ENCODE data around the gene HTR2B. TPM values are rescaled to one million over a fixed set of nuclear protein-coding genes. Genes with fewer than 3 reads are reported as not detected.
"Not testable (repeated sequence)": the region's sequence is repeated elsewhere in the genome, so short reads cannot be mapped to it uniquely, and the experiment has no call there.

The HTR2B gene
- total RNA-seq, 1 experiment from 2014 or later, result 0.32 TPM

DNA sequence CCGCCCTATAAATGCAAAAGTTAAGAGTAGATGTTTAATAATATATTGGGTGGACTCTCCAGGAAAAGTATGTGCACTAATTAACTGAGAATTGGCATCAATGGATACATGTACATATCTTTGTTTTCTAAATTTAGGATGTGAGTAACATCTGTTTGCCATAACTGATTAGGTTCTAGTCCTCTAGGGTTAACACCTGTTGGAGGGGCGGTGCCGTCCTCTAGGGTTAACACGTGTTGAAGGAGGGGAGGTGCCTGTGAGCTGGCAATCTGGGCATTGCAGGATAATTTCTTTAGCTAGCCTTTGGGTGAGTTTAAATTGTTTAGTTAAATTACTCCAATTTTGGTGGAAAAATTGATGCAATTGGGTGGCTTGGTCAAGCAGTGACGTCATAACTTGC lies 30.9 kb downstream of the HTR2B start:
- Histone ChIP-seq H3K4me1 (peaks cover 3% of the 10 kb centered on the region; the same call in 1 of the 2 replicates), H3K36me3 (peaks cover 87% of the 10 kb centered on the region), H3K4me3 (no peak overlapping the region), H3K27ac (no peak overlapping the region), H3K27me3 (no peaks in the 10 kb centered on the region), H3K9me3 (replicated peaks) (no peaks in the 10 kb centered on the region)
- peak; percentile 27 to 31 for DNase-seq

DNA sequence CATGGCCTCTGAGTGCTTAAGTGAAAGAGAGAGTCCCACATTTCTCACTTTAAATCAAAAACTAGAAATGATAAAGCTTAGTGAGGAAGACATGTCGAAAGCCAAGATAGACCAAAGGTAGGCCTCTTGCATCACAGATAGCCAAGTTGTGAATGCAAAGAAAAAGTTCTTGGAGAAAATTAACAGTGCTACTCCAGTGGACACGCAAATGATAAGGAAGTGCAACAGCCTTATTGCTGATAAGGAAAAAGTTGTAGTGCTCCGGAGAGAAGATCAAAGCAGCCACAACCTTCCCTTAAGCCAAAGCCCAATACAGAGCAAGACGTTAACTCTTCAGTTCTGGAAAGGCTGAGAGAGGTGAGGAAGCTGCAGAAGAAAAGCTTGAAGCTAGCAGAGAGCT lies 36.1 kb downstream of the HTR2B start:
- no peak for DNase-seq
- Histone ChIP-seq H3K4me3 (no peak overlapping the region), H3K27me3 (no peaks in the 10 kb centered on the region), H3K27ac (no peak overlapping the region), H3K4me1 (peaks cover 2% of the 10 kb centered on the region; the same call in 1 of the 2 replicates), H3K36me3 (peaks cover 93% of the 10 kb centered on the region), H3K9me3 (replicated peaks) (no peaks in the 10 kb centered on the region)

DNA sequence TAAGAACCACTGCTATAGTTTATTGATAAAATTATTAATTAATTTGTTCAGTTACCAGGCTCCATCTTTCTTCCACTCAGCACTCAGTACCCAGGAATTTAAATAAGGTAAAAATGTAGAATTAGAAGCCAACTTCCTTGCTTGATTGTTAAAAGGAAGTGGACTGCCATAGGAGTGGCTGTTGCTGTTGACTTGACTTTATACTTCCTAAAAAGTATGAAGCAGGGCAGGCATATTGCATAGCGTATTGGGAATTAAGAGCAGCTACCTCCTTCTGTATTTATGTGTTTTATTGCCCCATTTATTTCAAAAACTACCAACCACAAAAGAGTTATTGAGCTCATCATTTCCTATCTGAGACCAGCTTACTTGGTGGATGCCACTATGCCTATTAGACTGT lies 40.3 kb downstream of the HTR2B start:
- Histone ChIP-seq H3K27me3 (no peaks in the 10 kb centered on the region), H3K4me1 (no peaks in the 10 kb centered on the region), H3K27ac (no peak overlapping the region), H3K4me3 (no peak overlapping the region), H3K9me3 (replicated peaks) (no peaks in the 10 kb centered on the region), H3K36me3 (peaks cover 95% of the 10 kb centered on the region)
- DNase-seq, result no peak

DNA sequence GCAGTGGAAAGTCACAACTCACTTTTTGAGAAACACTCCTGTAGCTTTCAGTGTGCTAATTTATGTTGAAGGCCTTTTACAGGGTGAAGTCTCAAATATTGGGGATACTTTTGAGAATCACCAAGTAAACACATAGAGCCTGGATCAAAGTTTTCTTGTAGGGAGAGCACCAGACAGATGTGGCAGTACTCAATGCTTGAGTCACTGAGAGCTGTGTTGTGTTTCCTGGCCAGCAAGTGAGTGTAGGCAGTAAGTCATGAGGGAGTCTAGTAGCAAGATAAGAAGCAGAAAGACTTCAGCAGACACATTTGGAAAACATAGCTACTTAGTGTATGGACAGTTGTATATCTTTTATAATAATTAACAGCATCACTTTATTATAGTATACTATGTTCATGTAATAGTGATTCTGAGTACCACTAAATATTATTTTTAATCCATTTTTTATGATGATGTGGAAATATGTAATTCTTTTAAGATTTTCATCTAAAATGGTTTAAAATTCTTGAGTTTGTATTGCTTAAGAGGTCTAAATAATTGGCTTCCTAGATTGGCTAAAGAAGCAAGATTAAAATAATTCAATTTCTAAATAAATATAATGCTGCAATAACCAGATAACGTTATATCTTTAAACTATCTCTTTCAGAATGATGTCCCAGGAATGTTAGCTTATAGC lies 55.3 kb downstream of the HTR2B start:
- H3K9me3 ChIP-seq (replicated peaks), result no peaks in the 10 kb centered on the region
- H3K4me1 ChIP-seq, result no peaks in the 10 kb centered on the region
- H3K27ac ChIP-seq, result no peak overlapping the region
- DNase-seq, result no peak
- H3K27me3 ChIP-seq, result no peaks in the 10 kb centered on the region
- H3K4me3 ChIP-seq, result no peak overlapping the region
- peaks cover 86% of the 10 kb centered on the region for H3K36me3 ChIP-seq

GRCh38 chr2:231068525-231069222 lies 56.2 kb downstream of the HTR2B start:
- no peaks in the 10 kb centered on the region for H3K4me1 ChIP-seq
- H3K27me3 ChIP-seq, result no peaks in the 10 kb centered on the region
- H3K9me3 ChIP-seq (replicated peaks), result no peaks in the 10 kb centered on the region
- H3K36me3 ChIP-seq, result peaks cover 86% of the 10 kb centered on the region
- H3K4me3 ChIP-seq, result no peak overlapping the region
- no peak overlapping the region for H3K27ac ChIP-seq
- no peak for DNase-seq

DNA sequence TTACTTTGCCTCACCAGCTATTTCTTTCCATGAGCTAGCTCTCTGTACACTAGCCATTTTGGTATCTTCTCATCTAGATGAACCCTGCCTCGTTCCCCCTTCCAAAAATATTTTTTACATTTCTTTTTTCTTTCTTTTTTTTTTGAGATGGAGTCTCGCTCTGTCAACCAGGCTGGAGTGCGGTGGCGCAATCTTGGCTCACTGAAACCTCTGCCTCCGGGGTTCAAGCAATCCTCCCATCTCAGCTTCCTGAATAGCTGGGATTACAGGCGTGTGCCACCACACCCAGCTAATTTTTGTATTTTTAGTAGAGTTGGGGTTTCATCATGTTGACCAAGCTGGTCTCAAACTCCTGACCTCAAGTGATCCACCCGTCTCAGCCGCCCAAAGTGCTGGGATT lies 57.3 kb downstream of the HTR2B start:
- H3K4me3 ChIP-seq; H3K9me3 ChIP-seq (replicated peaks); DNase-seq; H3K27ac ChIP-seq; H3K4me1 ChIP-seq; H3K27me3 ChIP-seq: not testable (repeated sequence)
- H3K36me3 ChIP-seq, result peaks cover 88% of the 10 kb centered on the region

GRCh38 chr2:231065966-231066365 lies 58.9 kb downstream of the HTR2B start:
- no peaks in the 10 kb centered on the region for H3K9me3 ChIP-seq (replicated peaks)
- H3K27ac ChIP-seq, result no peak overlapping the region
- no peaks in the 10 kb centered on the region for H3K27me3 ChIP-seq
- H3K36me3 ChIP-seq, result peaks cover 89% of the 10 kb centered on the region
- H3K4me1 ChIP-seq, result no peaks in the 10 kb centered on the region
- DNase-seq, result no peak
- no peak overlapping the region for H3K4me3 ChIP-seq

- DNase-seq, result no peak
- H3K36me3 ChIP-seq, result peaks cover 73% of the 10 kb centered on the region
- no peak overlapping the region for H3K4me3 ChIP-seq
- no peak overlapping the region for H3K27ac ChIP-seq
- H3K27me3 ChIP-seq, result no peaks in the 10 kb centered on the region
- peaks cover 7% of the 10 kb centered on the region for H3K4me1 ChIP-seq
- no peaks in the 10 kb centered on the region for H3K9me3 ChIP-seq (replicated peaks)
Measured at GRCh38 chr2:231063347-231063746, 61.5 kb downstream of the HTR2B start.

DNA sequence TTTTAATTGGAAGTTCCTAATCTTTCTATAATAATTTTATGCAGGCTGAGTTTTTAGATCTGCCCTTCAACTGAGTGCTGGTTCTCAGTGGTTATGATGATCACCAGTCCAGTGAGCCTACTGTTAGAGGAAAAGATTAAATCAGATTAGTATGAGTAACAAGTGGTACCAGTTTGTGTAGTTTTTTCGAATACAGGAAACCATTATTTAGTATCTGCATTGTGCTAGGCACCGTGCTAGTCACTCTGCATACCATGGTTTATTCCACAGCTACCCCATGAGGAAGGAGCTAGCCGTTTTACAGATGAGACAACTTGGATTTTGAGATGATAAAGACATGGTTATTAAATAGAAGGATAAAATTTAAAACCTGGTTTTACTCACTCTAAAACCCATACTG lies 62.1 kb downstream of the HTR2B start:
- Histone ChIP-seq H3K27ac (no peak overlapping the region), H3K9me3 (replicated peaks) (no peaks in the 10 kb centered on the region), H3K36me3 (peaks cover 70% of the 10 kb centered on the region), H3K4me3 (no peak overlapping the region), H3K4me1 (peaks cover 9% of the 10 kb centered on the region), H3K27me3 (no peaks in the 10 kb centered on the region)
- no peak for DNase-seq

- Histone ChIP-seq H3K4me1 (peaks cover 9% of the 10 kb centered on the region), H3K36me3 (peaks cover 44% of the 10 kb centered on the region), H3K4me3 (no peak overlapping the region), H3K27ac (no peak overlapping the region), H3K27me3 (no peaks in the 10 kb centered on the region), H3K9me3 (replicated peaks) (no peaks in the 10 kb centered on the region)
- DNase-seq, result no peak
Measured at GRCh38 chr2:231059756-231060155, 65.1 kb downstream of the HTR2B start.

GRCh38 chr2:231058761-231059550 lies 65.9 kb downstream of the HTR2B start:
- no peaks in the 10 kb centered on the region for H3K27me3 ChIP-seq
- no peaks in the 10 kb centered on the region for H3K9me3 ChIP-seq (replicated peaks)
- H3K4me1 ChIP-seq, result peaks cover 9% of the 10 kb centered on the region
- no peak overlapping the region for H3K27ac ChIP-seq
- peaks cover 36% of the 10 kb centered on the region for H3K36me3 ChIP-seq
- no peak overlapping the region for H3K4me3 ChIP-seq
- no peak for DNase-seq

Other genes starting within 250 kb of the HTR2B start
- gene GPR55, start 199.8 kb downstream of the HTR2B start, total RNA-seq (2014; rRNA removed; shearing (Covaris generic)), result 0.10 TPM in 1 of 2 replicates, not detected in the other
- gene SPATA3, start 128.9 kb downstream of the HTR2B start, total RNA-seq (2014; rRNA removed; shearing (Covaris generic)), result not detected in 2 replicates
- gene C2orf72, start 87.5 kb downstream of the HTR2B start, total RNA-seq (2014; rRNA removed; shearing (Covaris generic)), result not detected in 2 replicates
- 167 and 170 TPM in 2 replicates for gene PSMD1, start 68.2 kb downstream of the HTR2B start, total RNA-seq (2014; rRNA removed; shearing (Covaris generic))
- 16.3 and 19.9 TPM in 2 replicates for gene ARMC9, start 73.6 kb upstream of the HTR2B start, total RNA-seq (2014; rRNA removed; shearing (Covaris generic))